Central memory CD8-positive, alpha-beta T cell (primary cell): ENCODE data around the gene KRT7.

Experiments
- ATAC-seq: fragments of 150-1000 bp; cut with Tn5 transposase; replicated peaks from 2 replicates; pipeline ENCODE4 v1.10.0; 2022; ENCODE audit warnings: mild to moderate bottlenecking, moderate FRiP score, moderate number of reproducible peaks; ENCODE audit not compliant: poor library complexity, severe bottlenecking; ENCODE audit errors: extremely low read depth
- DNase-seq, 2 donors: peaks; one replicate each; pipeline ENCODE4 v3.0.0; 2021; ENCODE audit warnings: low spot score in 2 of 2
- H3K27ac Mint-ChIP-seq: one replicate; pipeline ENCODE4 v1.8.0; 2022; ENCODE audit warnings: low read depth, mild to moderate bottlenecking, moderate library complexity, mixed read lengths
- H3K27me3 Mint-ChIP-seq: one replicate; pipeline ENCODE4 v1.8.0; 2022; ENCODE audit warnings: mixed read lengths
- H3K36me3 Mint-ChIP-seq: one replicate; pipeline ENCODE4 v1.8.0; 2022; ENCODE audit warnings: mild to moderate bottlenecking, moderate library complexity, mixed read lengths; ENCODE audit not compliant: insufficient read depth
- H3K4me1 Mint-ChIP-seq: one replicate; pipeline ENCODE4 v1.8.0; 2022; ENCODE audit warnings: mixed read lengths
- H3K4me3 Mint-ChIP-seq: one replicate; pipeline ENCODE4 v1.8.0; 2022; ENCODE audit warnings: mild to moderate bottlenecking, moderate library complexity, mixed read lengths
- H3K9me3 Mint-ChIP-seq: one replicate; pipeline ENCODE4 v1.8.0; 2022; ENCODE audit warnings: mixed read lengths

KRT7 gene

GRCh38 chr12:52294803-52295202, 61.8 kb downstream of the KRT7 start:
- ATAC-seq (no peak), DNase-seq (no peak)
- H3K4me3 Mint-ChIP-seq: no peak overlapping the region
- H3K27me3 Mint-ChIP-seq: peaks cover 17% of the 10 kb centered on the region
- H3K36me3 Mint-ChIP-seq: peaks cover 2% of the 10 kb centered on the region
- H3K9me3 Mint-ChIP-seq: no peaks in the 10 kb centered on the region
- no peak overlapping the region for H3K27ac Mint-ChIP-seq
- H3K4me1 Mint-ChIP-seq: no peaks in the 10 kb centered on the region

GRCh38 chr12:52295663-52296062, 62.6 kb downstream of the KRT7 start:
- ATAC-seq (no peak), DNase-seq (no peak)
- H3K9me3 Mint-ChIP-seq: no peaks in the 10 kb centered on the region
- H3K4me3 Mint-ChIP-seq: no peak overlapping the region
- no peaks in the 10 kb centered on the region for H3K4me1 Mint-ChIP-seq
- no peak overlapping the region for H3K27ac Mint-ChIP-seq
- peaks cover 2% of the 10 kb centered on the region for H3K36me3 Mint-ChIP-seq
- peaks cover 17% of the 10 kb centered on the region for H3K27me3 Mint-ChIP-seq

GRCh38 chr12:52296572-52297215, 63.7 kb downstream of the KRT7 start:
- H3K36me3 Mint-ChIP-seq: peaks cover 2% of the 10 kb centered on the region
- H3K27ac Mint-ChIP-seq: no peak overlapping the region
- DNase-seq (no peak), ATAC-seq (no peak)
- no peak overlapping the region for H3K4me3 Mint-ChIP-seq
- no peaks in the 10 kb centered on the region for H3K4me1 Mint-ChIP-seq
- H3K27me3 Mint-ChIP-seq: peaks cover 11% of the 10 kb centered on the region
- no peaks in the 10 kb centered on the region for H3K9me3 Mint-ChIP-seq
